OCI-LY1 (cell line): ENCODE measurements around the gene DPP3.
"Not testable (repeated sequence)": the region's sequence is repeated elsewhere in the genome, so short reads cannot be mapped to it uniquely, and the experiment has no call there.

Source experiments
- H2AFZ ChIP-seq: fragments of 200-600 bp; sonication (generic), shearing (Covaris generic); 2 replicates; pipeline ENCODE4 v1.6.0; 2014; ENCODE audit warnings: antibody characterized with exemption, mild to moderate bottlenecking, low read length
- H3F3A ChIP-seq: fragments of 200-600 bp; sonication (generic), shearing (Covaris generic); 2 replicates; pipeline ENCODE4 v1.6.0; 2014; ENCODE audit warnings: mild to moderate bottlenecking, antibody characterized with exemption, low read length, moderate library complexity; ENCODE audit not compliant: insufficient read depth
- H3K27ac ChIP-seq: fragments of 200-600 bp; sonication (generic); 2 replicates; pipeline ENCODE4 v1.5.1; 2014; ENCODE audit warnings: low read length, mixed run types, mild to moderate bottlenecking, low read depth; ENCODE audit not compliant: poor library complexity, severe bottlenecking
- H3K27me3 ChIP-seq: fragments of 200-600 bp; sonication (generic); 2 replicates; pipeline ENCODE4 v1.6.0; 2014; ENCODE audit warnings: antibody characterized with exemption, mild to moderate bottlenecking, low read length, moderate library complexity; ENCODE audit not compliant: insufficient read depth
- H3K36me3 ChIP-seq: fragments of 200-600 bp; sonication (generic); 2 replicates; pipeline ENCODE4 v1.6.1; 2014; ENCODE audit warnings: mild to moderate bottlenecking, antibody characterized with exemption, low read length, moderate library complexity, mixed read lengths; ENCODE audit not compliant: insufficient read depth
- H3K4me1 ChIP-seq: fragments of 200-600 bp; sonication (generic); 2 replicates; pipeline ENCODE4 v1.5.1; 2014; ENCODE audit warnings: mild to moderate bottlenecking, low read length, moderate library complexity; ENCODE audit not compliant: insufficient read depth, severe bottlenecking
- H3K4me2 ChIP-seq: fragments of 200-600 bp; sonication (generic), shearing (Covaris generic); 2 replicates; pipeline ENCODE4 v1.6.1; 2014; ENCODE audit warnings: low read length
- H3K4me3 ChIP-seq: fragments of 200-600 bp; sonication (generic); 2 replicates; pipeline ENCODE4 v1.5.1; 2014; ENCODE audit warnings: low read length, low read depth, mild to moderate bottlenecking, mixed read lengths; ENCODE audit not compliant: poor library complexity, severe bottlenecking
- H3K79me2 ChIP-seq: fragments of 200-600 bp; shearing (Covaris generic); 2 replicates; pipeline ENCODE4 v1.6.1; 2016; ENCODE audit warnings: mixed run types, low read length, mixed read lengths; ENCODE audit not compliant: insufficient read depth
- H3K9ac ChIP-seq: fragments of 200-600 bp; sonication (generic), shearing (Covaris generic); 2 replicates; pipeline ENCODE4 v1.6.1; 2014; ENCODE audit warnings: mild to moderate bottlenecking, low read length, mixed read lengths
- H3K9me2 ChIP-seq: fragments of 200-600 bp; sonication (generic), shearing (Covaris generic); 2 replicates; pipeline ENCODE4 v1.6.1; 2014; ENCODE audit warnings: low read depth, mild to moderate bottlenecking, low read length, mixed read lengths
- H3K9me3 ChIP-seq: fragments of 200-600 bp; shearing (Covaris generic); 2 replicates; pipeline ENCODE4 v1.6.1; 2014; ENCODE audit warnings: low read length, mixed read lengths
- H4K20me1 ChIP-seq: fragments of 200-600 bp; sonication (generic), shearing (Covaris generic); 2 replicates; pipeline ENCODE4 v1.6.0; 2016; ENCODE audit warnings: mild to moderate bottlenecking, low read length; ENCODE audit not compliant: insufficient read depth
- EZH2 ChIP-seq: fragments of 200-600 bp; sonication (generic), shearing (Covaris generic); IDR thresholded peaks from 2 replicates; pipeline ENCODE4 v1.8.0; 2017; ENCODE audit warnings: borderline replicate concordance, mixed run types, mild to moderate bottlenecking, antibody characterized with exemption, low read length, moderate library complexity, mixed read lengths
- TF ChIP-seq, protein P1 (sequence below): fragments of 200-600 bp; sonication (generic), shearing (Covaris generic); IDR thresholded peaks from 2 replicates; pipeline ENCODE4 v1.5.1; 2017; ENCODE audit warnings: mild to moderate bottlenecking, antibody characterized with exemption, low read length, moderate library complexity, mixed read lengths

The DPP3 gene

GRCh38 chr11:66480117-66480938 is at the start of gene DPP3:
Gene DPP3, plus strand, starts transcription at chr11:66480434. Its CDS starts 1,767 bp downstream, at chr11:66482201.
- peak within 1 kb of the TSS; percentile 91 for H3K4me3 ChIP-seq
- TF ChIP-seq EZH2: no peak
- TF ChIP-seq, protein P1, sequence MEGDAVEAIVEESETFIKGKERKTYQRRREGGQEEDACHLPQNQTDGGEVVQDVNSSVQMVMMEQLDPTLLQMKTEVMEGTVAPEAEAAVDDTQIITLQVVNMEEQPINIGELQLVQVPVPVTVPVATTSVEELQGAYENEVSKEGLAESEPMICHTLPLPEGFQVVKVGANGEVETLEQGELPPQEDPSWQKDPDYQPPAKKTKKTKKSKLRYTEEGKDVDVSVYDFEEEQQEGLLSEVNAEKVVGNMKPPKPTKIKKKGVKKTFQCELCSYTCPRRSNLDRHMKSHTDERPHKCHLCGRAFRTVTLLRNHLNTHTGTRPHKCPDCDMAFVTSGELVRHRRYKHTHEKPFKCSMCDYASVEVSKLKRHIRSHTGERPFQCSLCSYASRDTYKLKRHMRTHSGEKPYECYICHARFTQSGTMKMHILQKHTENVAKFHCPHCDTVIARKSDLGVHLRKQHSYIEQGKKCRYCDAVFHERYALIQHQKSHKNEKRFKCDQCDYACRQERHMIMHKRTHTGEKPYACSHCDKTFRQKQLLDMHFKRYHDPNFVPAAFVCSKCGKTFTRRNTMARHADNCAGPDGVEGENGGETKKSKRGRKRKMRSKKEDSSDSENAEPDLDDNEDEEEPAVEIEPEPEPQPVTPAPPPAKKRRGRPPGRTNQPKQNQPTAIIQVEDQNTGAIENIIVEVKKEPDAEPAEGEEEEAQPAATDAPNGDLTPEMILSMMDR: no peak
- no peak within 1 kb of the TSS for H2AFZ ChIP-seq
- no peaks in the 10 kb centered on the region for H4K20me1 ChIP-seq
- H3K27ac ChIP-seq: peak within 1 kb of the TSS; percentile 69
- H3K36me3 ChIP-seq: peaks cover 13% of the 10 kb centered on the region; the same call in 1 of the 2 replicates
- H3K4me1 ChIP-seq: peaks cover 25% of the 10 kb centered on the region
- H3K79me2 ChIP-seq: no peaks in the 10 kb centered on the region
- peak within 1 kb of the TSS; percentile 97 for H3K9ac ChIP-seq
- H3F3A ChIP-seq: no peaks in the 10 kb centered on the region
- H3K27me3 ChIP-seq: no peaks in the 10 kb centered on the region
- no peaks in the 10 kb centered on the region for H3K9me3 ChIP-seq
- peak within 1 kb of the TSS; percentile 87 for H3K4me2 ChIP-seq
- H3K9me2 ChIP-seq: no peaks in the 10 kb centered on the region

DNA sequence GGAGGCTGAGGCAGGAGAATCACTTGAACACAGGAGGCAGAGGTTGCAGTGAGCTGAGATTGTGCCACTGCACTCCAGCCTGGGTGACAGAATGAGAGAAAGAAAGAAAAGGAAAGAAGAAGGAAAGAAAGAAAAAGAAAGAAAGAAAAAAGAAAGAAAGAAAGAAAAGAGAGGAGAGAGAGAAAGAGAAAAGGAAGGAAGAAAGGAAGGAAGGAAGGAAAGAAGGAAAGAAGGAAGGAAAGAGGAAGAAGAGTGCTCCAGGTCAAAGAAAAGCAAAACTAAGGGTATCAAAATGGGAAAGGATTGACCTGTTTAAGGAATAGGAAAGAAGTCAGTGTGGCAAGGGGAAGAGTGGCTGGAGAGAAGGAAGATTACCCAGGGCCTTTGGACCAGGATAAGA is 48.9 kb upstream of the DPP3 start:
- not testable (repeated sequence) for H3F3A ChIP-seq, H2AFZ ChIP-seq, H3K9me3 ChIP-seq, H3K27ac ChIP-seq, H3K9ac ChIP-seq, H3K4me1 ChIP-seq, H3K4me2 ChIP-seq, H4K20me1 ChIP-seq, H3K79me2 ChIP-seq, H3K4me3 ChIP-seq, H3K27me3 ChIP-seq, H3K9me2 ChIP-seq
- peaks cover 16% of the 10 kb centered on the region for H3K36me3 ChIP-seq

GRCh38 chr11:66431871-66432329 is 48.3 kb upstream of the DPP3 start:
- H2AFZ ChIP-seq, H3K9ac ChIP-seq, H3F3A ChIP-seq, H3K27me3 ChIP-seq, H3K27ac ChIP-seq, H3K4me3 ChIP-seq, H3K9me3 ChIP-seq, H4K20me1 ChIP-seq, H3K4me1 ChIP-seq, H3K9me2 ChIP-seq, H3K4me2 ChIP-seq, H3K79me2 ChIP-seq: not testable (repeated sequence)
- H3K36me3 ChIP-seq: peaks cover 23% of the 10 kb centered on the region

GRCh38 chr11:66432597-66432996 is 47.6 kb upstream of the DPP3 start:
- Histone ChIP-seq H3K4me2 (no peak overlapping the region), H3K9me3 (no peaks in the 10 kb centered on the region), H4K20me1 (no peaks in the 10 kb centered on the region), H2AFZ (no peak overlapping the region), H3F3A (no peaks in the 10 kb centered on the region), H3K27me3 (no peaks in the 10 kb centered on the region), H3K4me1 (peaks cover under 1% of the 10 kb centered on the region), H3K79me2 (no peaks in the 10 kb centered on the region), H3K9ac (no peak overlapping the region), H3K9me2 (no peaks in the 10 kb centered on the region), H3K4me3 (no peak overlapping the region), H3K36me3 (peaks cover 25% of the 10 kb centered on the region), H3K27ac (no peak overlapping the region)
- TF ChIP-seq, protein P1: no peak
- TF ChIP-seq EZH2: no peak
